Measurements from ENCODE around the gene EXD2.

Gene EXD2

DNA sequence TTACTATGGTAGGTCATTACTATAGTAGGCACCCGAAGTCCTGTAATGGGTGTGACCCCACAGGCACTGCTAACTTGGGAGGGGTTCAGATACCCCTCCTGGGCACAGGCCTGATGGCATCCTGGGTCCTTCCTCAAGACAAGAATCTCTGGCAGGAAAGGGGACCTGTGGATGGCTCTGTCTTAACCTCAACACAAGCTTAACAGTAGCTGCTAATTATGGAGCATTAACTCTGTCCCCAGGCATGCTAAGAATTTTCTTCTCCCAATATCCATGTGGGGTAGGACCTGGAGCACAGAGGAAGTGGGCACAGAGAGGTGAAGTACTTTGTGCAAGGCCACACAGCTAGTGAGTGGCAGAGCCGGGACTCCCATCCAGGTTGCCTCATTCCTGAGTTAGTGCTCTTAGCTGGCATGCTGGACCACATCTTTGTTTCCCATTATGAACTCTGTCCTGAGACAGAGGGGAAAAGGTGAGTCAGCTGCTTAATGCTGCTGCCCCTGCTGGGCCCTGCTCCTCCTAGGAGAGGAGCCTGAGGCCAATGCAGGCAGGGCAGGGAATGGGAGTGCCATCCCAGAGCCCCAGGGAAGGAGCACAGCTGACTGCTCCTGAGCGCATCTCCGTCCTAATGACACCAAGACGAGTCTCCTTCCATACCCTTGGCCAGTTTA, 100.7 kb downstream of the EXD2 start:
- H3K4me3 ChIP-seq (ENCODE audit: low read depth, low read length) = no peak overlapping the region
- no peak for DNase-seq (ENCODE audit: low read depth)
